ENCODE data around the gene OR51D1.

DNA sequence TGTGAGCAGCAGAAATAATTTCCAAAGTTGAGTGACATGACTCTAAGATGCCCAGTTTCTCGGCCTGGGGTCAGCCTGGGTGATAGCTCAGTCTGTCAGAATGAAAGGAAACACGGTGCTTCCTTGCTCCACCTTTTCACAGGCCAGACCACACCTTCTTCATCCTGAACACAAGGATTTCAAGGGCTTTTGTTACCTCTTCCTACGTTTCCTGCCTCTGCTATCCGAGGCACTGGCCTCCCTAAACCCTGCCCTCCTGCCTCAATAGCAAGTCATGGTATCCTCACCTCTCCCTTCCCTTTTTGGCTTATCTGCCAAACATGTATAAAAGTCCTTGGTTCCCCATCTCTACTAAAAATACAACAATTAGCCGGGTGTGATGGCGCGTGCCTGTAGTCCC is 4.8 kb downstream of the OR51D1 start:
- TF ChIP-seq, protein P1, sequence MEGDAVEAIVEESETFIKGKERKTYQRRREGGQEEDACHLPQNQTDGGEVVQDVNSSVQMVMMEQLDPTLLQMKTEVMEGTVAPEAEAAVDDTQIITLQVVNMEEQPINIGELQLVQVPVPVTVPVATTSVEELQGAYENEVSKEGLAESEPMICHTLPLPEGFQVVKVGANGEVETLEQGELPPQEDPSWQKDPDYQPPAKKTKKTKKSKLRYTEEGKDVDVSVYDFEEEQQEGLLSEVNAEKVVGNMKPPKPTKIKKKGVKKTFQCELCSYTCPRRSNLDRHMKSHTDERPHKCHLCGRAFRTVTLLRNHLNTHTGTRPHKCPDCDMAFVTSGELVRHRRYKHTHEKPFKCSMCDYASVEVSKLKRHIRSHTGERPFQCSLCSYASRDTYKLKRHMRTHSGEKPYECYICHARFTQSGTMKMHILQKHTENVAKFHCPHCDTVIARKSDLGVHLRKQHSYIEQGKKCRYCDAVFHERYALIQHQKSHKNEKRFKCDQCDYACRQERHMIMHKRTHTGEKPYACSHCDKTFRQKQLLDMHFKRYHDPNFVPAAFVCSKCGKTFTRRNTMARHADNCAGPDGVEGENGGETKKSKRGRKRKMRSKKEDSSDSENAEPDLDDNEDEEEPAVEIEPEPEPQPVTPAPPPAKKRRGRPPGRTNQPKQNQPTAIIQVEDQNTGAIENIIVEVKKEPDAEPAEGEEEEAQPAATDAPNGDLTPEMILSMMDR (IDR thresholded peaks at IDR 0.05 in 8 of 11, conservative IDR thresholded peaks at IDR 0.05 in 3 of 11): no peak
- TF ChIP-seq POLR2A (IDR thresholded peaks at IDR 0.05) (no peak), POLR2AphosphoS5 (IDR thresholded peaks at IDR 0.05) (peak in 1 of 3 donors; percentile 23)
